A549 treated with GW870086 at 1 μM for 4 hours (cell line): Measurements from ENCODE around the gene RC3H2. TPM values are rescaled to one million over a fixed set of nuclear protein-coding genes. Genes with fewer than 3 reads are reported as not detected.

ENCODE experiments used
- total RNA-seq: library from RNA; stranded (reverse); fragments of 200-300 nt; extraction: Qiagen RNA extraction; gene quantifications from 5 replicates; pipeline ENCODE4 v1.2.3, GENCODE V29; 2022; ENCODE audit warnings: low read depth

RC3H2 gene, protein sequence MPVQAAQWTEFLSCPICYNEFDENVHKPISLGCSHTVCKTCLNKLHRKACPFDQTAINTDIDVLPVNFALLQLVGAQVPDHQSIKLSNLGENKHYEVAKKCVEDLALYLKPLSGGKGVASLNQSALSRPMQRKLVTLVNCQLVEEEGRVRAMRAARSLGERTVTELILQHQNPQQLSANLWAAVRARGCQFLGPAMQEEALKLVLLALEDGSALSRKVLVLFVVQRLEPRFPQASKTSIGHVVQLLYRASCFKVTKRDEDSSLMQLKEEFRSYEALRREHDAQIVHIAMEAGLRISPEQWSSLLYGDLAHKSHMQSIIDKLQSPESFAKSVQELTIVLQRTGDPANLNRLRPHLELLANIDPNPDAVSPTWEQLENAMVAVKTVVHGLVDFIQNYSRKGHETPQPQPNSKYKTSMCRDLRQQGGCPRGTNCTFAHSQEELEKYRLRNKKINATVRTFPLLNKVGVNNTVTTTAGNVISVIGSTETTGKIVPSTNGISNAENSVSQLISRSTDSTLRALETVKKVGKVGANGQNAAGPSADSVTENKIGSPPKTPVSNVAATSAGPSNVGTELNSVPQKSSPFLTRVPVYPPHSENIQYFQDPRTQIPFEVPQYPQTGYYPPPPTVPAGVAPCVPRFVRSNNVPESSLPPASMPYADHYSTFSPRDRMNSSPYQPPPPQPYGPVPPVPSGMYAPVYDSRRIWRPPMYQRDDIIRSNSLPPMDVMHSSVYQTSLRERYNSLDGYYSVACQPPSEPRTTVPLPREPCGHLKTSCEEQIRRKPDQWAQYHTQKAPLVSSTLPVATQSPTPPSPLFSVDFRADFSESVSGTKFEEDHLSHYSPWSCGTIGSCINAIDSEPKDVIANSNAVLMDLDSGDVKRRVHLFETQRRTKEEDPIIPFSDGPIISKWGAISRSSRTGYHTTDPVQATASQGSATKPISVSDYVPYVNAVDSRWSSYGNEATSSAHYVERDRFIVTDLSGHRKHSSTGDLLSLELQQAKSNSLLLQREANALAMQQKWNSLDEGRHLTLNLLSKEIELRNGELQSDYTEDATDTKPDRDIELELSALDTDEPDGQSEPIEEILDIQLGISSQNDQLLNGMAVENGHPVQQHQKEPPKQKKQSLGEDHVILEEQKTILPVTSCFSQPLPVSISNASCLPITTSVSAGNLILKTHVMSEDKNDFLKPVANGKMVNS
- total RNA-seq: 13.4 to 23.9 TPM (median 20.9 TPM) in 5 replicates

DNA sequence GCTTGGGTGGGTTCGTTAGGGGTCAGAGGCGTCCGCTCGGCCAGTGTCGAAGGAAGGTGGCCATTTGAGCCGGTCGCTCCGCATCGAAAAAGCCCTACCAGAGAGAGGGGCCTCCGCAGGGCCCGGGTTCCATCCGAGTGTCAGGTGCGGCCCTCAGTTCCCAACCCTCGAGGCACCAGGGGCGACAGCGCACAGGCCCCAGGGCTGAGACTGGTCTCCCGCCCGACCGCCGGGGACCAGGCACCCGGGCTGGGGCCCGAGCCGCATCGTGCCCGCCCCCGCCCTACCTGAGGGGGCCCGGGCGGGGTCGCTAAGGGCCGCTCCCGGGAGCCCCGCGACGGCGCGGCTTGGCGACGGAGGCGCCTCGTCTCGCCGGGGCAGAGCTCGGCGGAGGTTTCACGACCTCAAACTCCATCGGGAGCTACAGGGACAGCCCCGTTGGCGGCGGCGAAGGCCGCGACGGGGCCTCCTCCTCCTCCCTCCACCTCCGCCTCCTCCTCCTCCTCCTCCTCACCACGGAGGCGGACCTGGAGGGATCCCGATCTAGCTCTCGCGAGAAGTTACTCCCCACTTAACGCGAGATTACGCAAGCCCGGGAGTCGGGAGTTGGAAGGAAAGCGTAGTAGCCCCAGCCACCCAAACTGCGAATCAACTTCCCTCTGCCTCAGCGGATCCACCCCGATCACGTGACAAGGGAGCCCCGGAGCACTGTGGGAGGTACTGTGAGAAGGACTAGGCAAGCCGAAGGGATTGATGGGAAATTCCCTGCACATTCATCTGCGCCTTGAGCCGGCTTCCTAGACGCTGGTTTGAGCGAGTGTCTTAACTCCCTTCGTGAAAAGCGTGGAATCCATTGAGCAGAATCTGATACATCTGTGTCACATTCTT is at the start of gene RC3H2:
Gene RC3H2, minus strand, starts transcription at position 537 of the 888 bp plus-strand sequence. CDS start 7,850 bp downstream, outside the sequence.

DNA sequence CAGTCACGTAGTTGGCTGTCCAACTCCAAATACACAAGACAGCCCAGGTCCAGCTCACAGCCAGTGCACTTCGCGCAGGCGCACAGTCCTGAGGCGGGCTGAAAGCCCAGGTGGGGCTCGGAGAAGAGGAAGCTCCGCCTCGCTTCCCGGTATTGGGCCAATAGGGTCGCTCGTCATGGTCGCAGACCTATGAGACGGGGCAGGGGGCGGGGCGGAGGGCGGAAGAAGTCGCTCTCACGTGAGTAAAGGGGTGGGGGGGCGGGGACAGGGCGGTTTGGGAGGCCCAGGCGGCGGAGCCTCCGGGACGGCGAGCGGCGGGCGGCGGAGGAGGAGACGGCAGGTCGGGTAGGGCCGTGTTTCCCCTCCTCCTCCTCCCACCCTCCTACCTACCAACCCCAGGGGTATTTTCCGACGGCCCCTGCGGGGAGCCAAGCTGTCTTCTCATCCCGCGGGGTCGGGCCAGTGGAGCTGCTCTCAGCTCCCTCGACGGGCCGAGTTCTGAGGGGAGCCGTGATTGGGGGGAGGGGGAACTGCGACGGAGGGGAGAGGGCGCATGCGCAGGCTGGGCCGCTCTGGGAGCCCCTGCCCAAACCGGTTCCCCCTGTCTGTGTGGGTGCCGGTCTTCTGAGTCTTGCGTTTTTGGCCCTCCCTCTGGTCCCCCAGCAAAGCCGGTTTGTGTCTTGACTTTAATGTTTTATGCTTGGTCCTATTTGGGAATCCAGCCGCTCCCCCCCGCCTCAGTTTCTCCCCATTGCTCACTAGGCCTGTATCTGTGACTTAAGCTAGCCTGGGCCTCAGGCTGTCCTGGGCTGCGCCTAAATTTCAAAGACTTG is 35.8 kb upstream of the RC3H2 start, which contains the start of gene RABGAP1:
Gene RABGAP1, plus strand, starts transcription at position 272 of the 833 bp plus-strand sequence. CDS start 16,040 bp downstream, outside the sequence.

DNA sequence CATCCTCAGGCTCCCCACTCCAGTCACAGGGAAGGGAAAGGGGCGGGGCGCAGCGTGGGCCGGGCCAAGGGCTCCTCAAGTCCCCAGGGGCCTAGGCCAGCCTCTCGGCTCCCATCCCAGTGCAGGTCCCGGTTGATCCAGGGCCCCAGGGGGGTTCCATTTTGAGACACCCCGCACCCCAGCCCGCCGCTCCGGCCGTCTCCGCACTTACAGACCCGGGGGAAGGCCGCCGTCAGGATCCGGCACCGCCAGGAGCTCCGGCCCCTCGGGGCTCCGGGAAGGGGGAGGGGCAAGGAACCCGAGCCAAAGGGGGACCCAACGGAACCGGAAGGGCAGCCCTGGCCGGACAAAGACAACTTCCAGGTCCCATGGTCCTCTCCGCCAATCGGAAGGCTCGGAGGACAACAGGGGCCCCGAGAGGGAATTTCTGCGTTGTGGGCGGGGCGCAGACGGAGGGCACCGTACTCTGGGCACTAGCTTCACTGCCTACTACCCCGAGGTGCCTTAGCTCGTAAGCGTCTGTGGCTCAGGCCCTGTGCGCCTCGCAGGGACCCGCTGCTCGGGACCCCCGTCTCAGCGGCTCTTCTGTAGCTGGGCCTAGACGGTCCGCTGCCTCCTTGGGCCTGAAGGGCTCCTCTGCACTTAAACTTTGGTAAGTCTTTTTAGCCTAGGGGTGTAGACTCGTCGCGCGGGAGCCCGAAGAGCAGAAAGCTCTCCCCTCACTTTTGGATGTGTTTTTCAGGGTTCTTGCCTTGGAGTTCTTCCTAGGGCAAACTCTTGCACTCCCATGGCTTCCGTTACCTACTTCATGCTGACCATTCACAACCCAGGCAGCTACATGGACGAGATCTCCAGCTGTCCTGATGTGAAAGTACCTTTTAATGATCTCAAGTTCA is 26.3 kb upstream of the RC3H2 start, which contains the start of gene ZBTB26:
Gene ZBTB26, minus strand, starts transcription at position 287 of the 896 bp plus-strand sequence. CDS start 11,578 bp downstream, outside the sequence.

DNA sequence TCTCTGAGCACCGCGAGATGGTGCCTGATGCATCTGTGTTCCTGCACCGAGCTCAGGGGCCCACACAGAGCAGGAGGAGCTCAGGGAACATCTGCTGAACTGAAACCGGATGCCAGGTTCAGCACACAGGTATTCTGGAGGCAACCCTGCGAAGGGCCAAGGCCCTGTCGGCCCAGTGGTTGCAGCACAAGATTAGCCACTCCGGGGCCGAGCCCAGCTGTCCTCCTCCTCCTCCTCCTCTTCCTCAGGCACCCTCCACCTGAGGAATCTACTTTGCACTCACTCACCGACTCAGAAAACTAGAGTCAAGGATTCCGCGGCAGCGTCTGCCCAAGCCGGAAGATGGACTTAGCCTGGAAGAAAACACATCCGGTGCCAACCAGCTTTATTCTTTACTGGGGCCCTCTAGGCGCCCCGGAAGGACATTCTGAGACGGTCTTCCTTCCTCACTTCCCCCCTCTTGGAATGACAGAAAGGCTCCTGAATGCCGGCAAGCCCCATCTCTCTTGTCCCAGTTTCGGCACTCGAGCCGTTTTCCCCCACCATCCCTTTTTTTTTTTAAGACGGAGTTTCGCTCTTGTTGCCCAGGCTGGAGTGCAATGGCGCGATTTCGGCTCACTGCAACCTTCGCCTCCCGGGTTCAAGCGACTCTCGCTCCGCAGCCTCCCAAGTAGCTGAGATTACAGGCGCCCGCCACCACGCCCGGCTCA is 8.0 kb upstream of the RC3H2 start, which contains the start of gene ZBTB6:
Gene ZBTB6, minus strand, starts transcription at position 360 of the 710 bp plus-strand sequence. CDS start 1,251 bp downstream, outside the sequence.

DNA sequence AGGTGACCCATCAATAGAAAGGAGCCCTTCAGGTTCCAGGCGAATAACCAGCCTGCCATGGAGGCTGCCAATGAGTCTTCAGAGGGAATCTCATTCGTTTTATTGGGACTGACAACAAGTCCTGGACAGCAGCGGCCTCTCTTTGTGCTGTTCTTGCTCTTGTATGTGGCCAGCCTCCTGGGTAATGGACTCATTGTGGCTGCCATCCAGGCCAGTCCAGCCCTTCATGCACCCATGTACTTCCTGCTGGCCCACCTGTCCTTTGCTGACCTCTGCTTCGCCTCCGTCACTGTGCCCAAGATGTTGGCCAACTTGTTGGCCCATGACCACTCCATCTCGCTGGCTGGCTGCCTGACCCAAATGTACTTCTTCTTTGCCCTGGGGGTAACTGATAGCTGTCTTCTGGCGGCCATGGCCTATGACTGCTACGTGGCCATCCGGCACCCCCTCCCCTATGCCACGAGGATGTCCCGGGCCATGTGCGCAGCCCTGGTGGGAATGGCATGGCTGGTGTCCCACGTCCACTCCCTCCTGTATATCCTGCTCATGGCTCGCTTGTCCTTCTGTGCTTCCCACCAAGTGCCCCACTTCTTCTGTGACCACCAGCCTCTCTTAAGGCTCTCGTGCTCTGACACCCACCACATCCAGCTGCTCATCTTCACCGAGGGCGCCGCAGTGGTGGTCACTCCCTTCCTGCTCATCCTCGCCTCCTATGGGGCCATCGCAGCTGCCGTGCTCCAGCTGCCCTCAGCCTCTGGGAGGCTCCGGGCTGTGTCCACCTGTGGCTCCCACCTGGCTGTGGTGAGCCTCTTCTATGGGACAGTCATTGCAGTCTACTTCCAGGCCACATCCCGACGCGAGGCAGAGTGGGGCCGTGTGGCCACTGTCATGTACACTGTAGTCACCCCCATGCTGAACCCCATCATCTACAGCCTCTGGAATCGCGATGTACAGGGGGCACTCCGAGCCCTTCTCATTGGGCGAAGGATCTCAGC is 104.8 kb downstream of the RC3H2 start, which contains the start of gene OR1K1:
Gene OR1K1, plus strand, starts transcription at position 58 of the 995 bp plus-strand sequence. Its CDS starts 0 bp downstream, at position 58.

Other genes starting within 250 kb of the RC3H2 start
- gene OR1B1, start 247.7 kb downstream of the RC3H2 start, total RNA-seq: not detected in 5 replicates
- gene OR1L1, start 243.6 kb downstream of the RC3H2 start, total RNA-seq: not detected in 5 replicates
- gene OR1L3, start 230.2 kb downstream of the RC3H2 start, total RNA-seq: not detected in 5 replicates
- gene OR1L4, start 181.4 kb downstream of the RC3H2 start, total RNA-seq: not detected in 5 replicates
- gene OR1L6, start 163.1 kb downstream of the RC3H2 start, total RNA-seq: not detected in 5 replicates
- gene OR5C1, start 116.4 kb downstream of the RC3H2 start, total RNA-seq: not detected in 5 replicates
- not detected in 5 replicates for gene OR1K1, start 105.2 kb downstream of the RC3H2 start, total RNA-seq
- gene PDCL, start 76.8 kb downstream of the RC3H2 start, total RNA-seq: 14.4 to 18.6 TPM (median 15.4 TPM) in 5 replicates
- 4.3 to 6.3 TPM (median 5.5 TPM) in 5 replicates for gene ZBTB6, start 8.0 kb upstream of the RC3H2 start, total RNA-seq
- 1.1 to 2.4 TPM (median 2.0 TPM) in 5 replicates for gene ZBTB26, start 26.2 kb upstream of the RC3H2 start, total RNA-seq
- gene RABGAP1, start 35.7 kb upstream of the RC3H2 start, total RNA-seq: 11.4 to 15.5 TPM (median 13.9 TPM) in 5 replicates
- gene GPR21, start 128.3 kb upstream of the RC3H2 start, total RNA-seq: not detected in 5 replicates